CD4-positive, alpha-beta T cell treated with Interleukin-15 for 4 hours (primary cell): ENCODE results near the gene CDC14B.
"Not testable (repeated sequence)": the region's sequence is repeated elsewhere in the genome, so short reads cannot be mapped to it uniquely, and the experiment has no call there.

Experiments used
- DNase-seq: peaks from one replicate; pipeline ENCODE4 v3.0.0-alpha.2; 2020; ENCODE audit warnings: low spot score

The CDC14B gene

GRCh38 chr9:96621618-96622017, 2.0 kb upstream of the CDC14B start:
- DNase-seq = no peak

- DNase-seq = no peak
Observed at GRCh38 chr9:96620832-96621269, 1.2 kb upstream of the CDC14B start.

- DNase-seq = no peak
Observed at GRCh38 chr9:96620181-96620514, 505 bp upstream of the CDC14B start.

- no peak for DNase-seq
Observed at GRCh38 chr9:96619124-96619465, 548 bp downstream of the CDC14B start.

- DNase-seq = no peak
Observed at GRCh38 chr9:96618209-96619123, 1.2 kb downstream of the CDC14B start.

- no peak for DNase-seq
Observed at GRCh38 chr9:96617439-96618185, 2.0 kb downstream of the CDC14B start.

GRCh38 chr9:96616817-96617438, 2.7 kb downstream of the CDC14B start:
- DNase-seq = no peak

GRCh38 chr9:96615411-96615810, 4.2 kb downstream of the CDC14B start:
- DNase-seq = no peak

GRCh38 chr9:96614664-96615063, 5.0 kb downstream of the CDC14B start:
- not testable (repeated sequence) for DNase-seq

GRCh38 chr9:96612966-96613589, 6.6 kb downstream of the CDC14B start:
- no peak for DNase-seq

- DNase-seq = no peak
Observed at GRCh38 chr9:96612105-96612965, 7.3 kb downstream of the CDC14B start.

- DNase-seq = no peak
Observed at GRCh38 chr9:96611302-96611701, 8.3 kb downstream of the CDC14B start.

- no peak for DNase-seq
Observed at GRCh38 chr9:96609732-96610131, 9.9 kb downstream of the CDC14B start.

GRCh38 chr9:96607971-96608370, 11.7 kb downstream of the CDC14B start:
- DNase-seq = no peak

- DNase-seq = no peak
Observed at GRCh38 chr9:96605328-96605727, 14.3 kb downstream of the CDC14B start.

- no peak for DNase-seq
Observed at GRCh38 chr9:96604004-96604319, 15.7 kb downstream of the CDC14B start.

GRCh38 chr9:96603305-96604003, 16.2 kb downstream of the CDC14B start:
- no peak for DNase-seq

GRCh38 chr9:96599298-96599697, 20.3 kb downstream of the CDC14B start:
- DNase-seq = no peak

- DNase-seq = no peak
Observed at GRCh38 chr9:96596601-96597111, 23.0 kb downstream of the CDC14B start.
